IMR-90 (cell line): Measurements from ENCODE around the gene LRRC10. TPM values are rescaled to one million over a fixed set of nuclear protein-coding genes. Genes with fewer than 3 reads are reported as not detected.

Experiments
- ATAC-seq: fragments of 200-7000 bp; cut with Tn5 transposase; 2 replicates; pipeline ENCODE4 v1.9.1; 2020; ENCODE audit warnings: low read depth, mild to moderate bottlenecking, moderate library complexity
- BruUV-seq: library from RNA; stranded (reverse); fragments of 400-500 nt; replicated peaks from 2 replicates; lab custom pipeline; 2021; lab: Mats Ljungman, UMichigan
- CTCF ChIA-PET: fragments of 300-600 bp; formaldehyde crosslinking; extraction: SDS; loops from one replicate; lab custom pipeline; 2021; ENCODE audit warnings: antibody characterized with exemption; lab: Yijun Ruan, JAX
- POLR2A ChIA-PET: fragments of 300-600 bp; sonication (Branson Sonifier 250); formaldehyde crosslinking; loops from one replicate; lab custom pipeline; 2022; ENCODE audit warnings: antibody characterized with exemption; ENCODE audit not compliant: unreplicated experiment; lab: Charles Lee
- DNase-seq: peaks from one replicate; pipeline ENCODE4 v3.0.0; 2013
- H2AFZ ChIP-seq: replicated peaks from 2 replicates; pipeline ENCODE3; 2013; ENCODE audit warnings: low read length, mild to moderate bottlenecking; ENCODE audit not compliant: poor library complexity
- H2AK5ac ChIP-seq: 2 replicates; pipeline ENCODE4 v1.6.1; 2013; ENCODE audit warnings: low read depth, low read length, inconsistent platforms
- H2AK9ac ChIP-seq: replicated peaks from 2 replicates; pipeline ENCODE3; 2013; ENCODE audit warnings: mild to moderate bottlenecking, low read depth, low read length, moderate library complexity; ENCODE audit not compliant: poor library complexity
- H2BK120ac ChIP-seq: 2 replicates; pipeline ENCODE4 v1.6.1; 2013; ENCODE audit warnings: low read depth, low read length, inconsistent platforms
- H2BK15ac ChIP-seq: 3 replicates; pipeline ENCODE4 v1.6.1; 2013; ENCODE audit warnings: low read depth, low read length, inconsistent platforms
- H2BK20ac ChIP-seq: 2 replicates; pipeline ENCODE4 v1.6.1; 2013; ENCODE audit warnings: low read depth, mild to moderate bottlenecking, inconsistent platforms, low read length, moderate library complexity
- H2BK5ac ChIP-seq: 2 replicates; pipeline ENCODE4 v1.6.1; 2013; ENCODE audit warnings: mild to moderate bottlenecking, low read depth, low read length, inconsistent platforms; ENCODE audit not compliant: poor library complexity, severe bottlenecking
- H3K14ac ChIP-seq: replicated peaks from 2 replicates; pipeline ENCODE4 v1.6.1; 2013; ENCODE audit warnings: low read depth, low read length, inconsistent platforms
- H3K18ac ChIP-seq: 2 replicates; pipeline ENCODE4 v1.6.1; 2013; ENCODE audit warnings: low read depth, low read length, control low read depth
- H3K23ac ChIP-seq: 2 replicates; pipeline ENCODE4 v1.6.1; 2013; ENCODE audit warnings: low read depth, low read length, inconsistent platforms
- H3K27ac ChIP-seq: 2 replicates; pipeline ENCODE4 v1.5.1; 2013; ENCODE audit warnings: mild to moderate bottlenecking, control low read depth, low read length; ENCODE audit not compliant: insufficient read depth
- H3K27me3 ChIP-seq: 2 replicates; pipeline ENCODE4 v1.6.1; 2013; ENCODE audit warnings: low read length; ENCODE audit not compliant: control insufficient read depth, insufficient read depth
- H3K36me3 ChIP-seq: 2 replicates; pipeline ENCODE4 v1.6.1; 2013; ENCODE audit warnings: low read length, mixed read lengths; ENCODE audit not compliant: control insufficient read depth, insufficient read depth
- H3K4ac ChIP-seq: 2 replicates; pipeline ENCODE4 v1.6.1; 2013; ENCODE audit warnings: low read depth, low read length, inconsistent platforms
- H3K4me1 ChIP-seq: 2 replicates; pipeline ENCODE4 v1.6.1; 2013; ENCODE audit warnings: low read length, mixed read lengths; ENCODE audit not compliant: control insufficient read depth, insufficient read depth
- H3K4me2 ChIP-seq: 2 replicates; pipeline ENCODE4 v1.6.1; 2013; ENCODE audit warnings: low read depth, mild to moderate bottlenecking, control low read depth, low read length, moderate library complexity
- H3K4me3 ChIP-seq: 2 replicates; pipeline ENCODE4 v1.5.1; 2013; ENCODE audit warnings: low read depth, mild to moderate bottlenecking, control low read depth, low read length, moderate library complexity; ENCODE audit not compliant: insufficient read depth
- H3K56ac ChIP-seq: 2 replicates; pipeline ENCODE4 v1.6.1; 2013; ENCODE audit warnings: low read length, inconsistent platforms; ENCODE audit not compliant: insufficient read depth; ENCODE audit errors: extremely low read depth
- H3K79me1 ChIP-seq, 2 experiments: 2 replicates each; pipeline ENCODE4 v1.6.1; 2013; ENCODE audit warnings: low read length in 2 of 2, inconsistent platforms in 1 of 2, low read depth in 1 of 2
- H3K9ac ChIP-seq: 2 replicates; pipeline ENCODE4 v1.6.1; 2013; ENCODE audit warnings: low read depth, low read length, control low read depth
- H3K9me1 ChIP-seq: 2 replicates; pipeline ENCODE4 v1.6.1; 2013; ENCODE audit warnings: low read length, inconsistent platforms; ENCODE audit not compliant: insufficient read depth
- H3K9me3 ChIP-seq: 2 replicates; pipeline ENCODE4 v1.6.1; 2013; ENCODE audit warnings: low read length; ENCODE audit not compliant: control insufficient read depth, insufficient read depth
- H4K20me1 ChIP-seq: 2 replicates; pipeline ENCODE4 v1.6.1; 2013; ENCODE audit warnings: low read length, inconsistent platforms; ENCODE audit not compliant: insufficient read depth
- H4K5ac ChIP-seq: 2 replicates; pipeline ENCODE4 v1.6.1; 2013; ENCODE audit warnings: mild to moderate bottlenecking, low read depth, low read length, control low read depth
- H4K8ac ChIP-seq, 2 experiments: 2 replicates each; pipeline ENCODE4 v1.6.1; 2013; ENCODE audit warnings: low read depth in 2 of 2, low read length in 2 of 2, control low read depth in 1 of 2, inconsistent platforms in 1 of 2
- H4K91ac ChIP-seq: 2 replicates; pipeline ENCODE4 v1.6.1; 2013; ENCODE audit warnings: low read depth, low read length, inconsistent platforms; ENCODE audit not compliant: insufficient read depth
- RCOR1 ChIP-seq: IDR thresholded peaks from 2 replicates; pipeline ENCODE4 v1.6.1; 2012; ENCODE audit warnings: mild to moderate bottlenecking, low read length, improper control_type of control experiment; ENCODE audit not compliant: insufficient replicate concordance
- WGBS, 2 experiments: methylation state at CpG; one replicate each; pipeline versions ENCODE4 v1.1.5 to v1.1.7; 2013; ENCODE audit warnings: missing lambda C conversion rate in 2 of 2; ENCODE audit not compliant: insufficient read length in 1 of 2; ENCODE audit errors: extremely low coverage in 2 of 2; 5-methylcytosine and 5-hydroxymethylcytosine counted together
- dilution Hi-C: fragments of 300-500 bp; cut with HindIII; formaldehyde crosslinking; loops from one replicate; pipeline ENCODE4 v1.14.3; 2018; ENCODE audit warnings: low sequenced_read_pairs; ENCODE audit not compliant: unreplicated experiment
- in situ Hi-C: fragments of 300-500 bp; cut with MboI; formaldehyde crosslinking; loops from 3 replicates; pipeline ENCODE4 v1.14.3; 2019; ENCODE audit warnings: low sequenced_read_pairs, inconsistent platforms, mixed read lengths
- intact Hi-C: fragments of 100-400 bp; cut with micrococcal nuclease; formaldehyde crosslinking; loops from 2 replicates; pipeline ENCODE4 v1.10.0; 2022
- polyA plus RNA-seq, 3 experiments: library from polyadenylated mRNA; depleted of rRNA; stranded (reverse); fragments of >200 nt; gene quantifications; 2 replicates each; pipeline ENCODE4 v1.2.3, GENCODE V29; 2012; ENCODE audit warnings: low replicate concordance in 1 of 3
- total RNA-seq: library from RNA; depleted of rRNA; stranded (reverse); fragments of >200 nt; gene quantifications from 2 replicates; pipeline ENCODE4 v1.2.3, GENCODE V29; 2012

Gene LRRC10
- total and polyA plus RNA-seq, 2 of the 4 experiments (the other 2 are of a cell fraction), result not detected

GRCh38 chr12:69610126-69610525 lies 581 bp downstream of the LRRC10 start:
- H2AK5ac ChIP-seq, result no peak overlapping the region
- BruUV-seq, result no TSS peak
- no peak overlapping the region for H4K5ac ChIP-seq
- DNase-seq, result no peak
- ChIA-PET POLR2A (no interaction called here), CTCF (no interaction called here)
- no peak for ATAC-seq
- no peak overlapping the region for H4K8ac ChIP-seq
- H3K27ac ChIP-seq, result no peak overlapping the region
- peaks cover 3% of the 10 kb centered on the region for H3K27me3 ChIP-seq
- H4K91ac ChIP-seq, result no peak overlapping the region
- no peaks in the 10 kb centered on the region for H3K36me3 ChIP-seq
- no peak overlapping the region for H3K4ac ChIP-seq
- H2BK5ac ChIP-seq, result no peak overlapping the region
- H3K4me1 ChIP-seq, result no peaks in the 10 kb centered on the region
- H2BK15ac ChIP-seq, result no peak overlapping the region
- H3K23ac ChIP-seq, result no peak overlapping the region
- H2AK9ac ChIP-seq, result no peak overlapping the region
- H3K14ac ChIP-seq, result no peak overlapping the region
- no peak overlapping the region for H3K4me2 ChIP-seq
- intact Hi-C loops (loop anchor here (5.0 kb wide), 1 partner anchor 52 kb away; no protein-coding TSS in a partner anchor), in situ Hi-C loops (no loop called here), dilution Hi-C loops (no loop called here)
- 66% methylated on average over 3 of the region's 15 CpGs; no CpG with 5 or more reads in 1 of the 2 experiments for WGBS, 2 experiments
- H4K20me1 ChIP-seq, result no peaks in the 10 kb centered on the region
- no peak overlapping the region for H2BK120ac ChIP-seq
- H3K9me3 ChIP-seq, result no peaks in the 10 kb centered on the region
- no peak overlapping the region for H2BK20ac ChIP-seq
- H3K79me1 ChIP-seq, result no peaks in the 10 kb centered on the region
- no peak overlapping the region for H3K56ac ChIP-seq
- H2AFZ ChIP-seq, result no peak overlapping the region
- TF ChIP-seq RCOR1, result no peak
- no peak overlapping the region for H3K4me3 ChIP-seq
- no peak overlapping the region for H3K18ac ChIP-seq
- H3K9me1 ChIP-seq, result no peaks in the 10 kb centered on the region
- no peak overlapping the region for H3K9ac ChIP-seq
